Nephron progenitor cell (in vitro differentiated cells): Measurements from ENCODE around the gene IQUB.

Experiments used
- DNase-seq: peaks from one replicate; pipeline ENCODE4 v3.0.0; 2021
- H3K27ac Mint-ChIP-seq: 2 replicates; pipeline ENCODE4 v1.8.0; 2021; ENCODE audit warnings: mild to moderate bottlenecking, moderate library complexity, mixed read lengths
- H3K27me3 Mint-ChIP-seq: 2 replicates; pipeline ENCODE4 v1.8.0; 2021; ENCODE audit warnings: mild to moderate bottlenecking, low read depth, mixed read lengths; ENCODE audit not compliant: poor library complexity
- H3K36me3 Mint-ChIP-seq: 2 replicates; pipeline ENCODE4 v1.8.0; 2021; ENCODE audit warnings: low read depth, mixed read lengths
- H3K4me1 Mint-ChIP-seq: 2 replicates; pipeline ENCODE4 v1.8.0; 2021; ENCODE audit warnings: mixed read lengths
- H3K4me3 Mint-ChIP-seq: 2 replicates; pipeline ENCODE4 v1.8.0; 2021; ENCODE audit warnings: mild to moderate bottlenecking, moderate library complexity, mixed read lengths
- H3K9me3 Mint-ChIP-seq: 2 replicates; pipeline ENCODE4 v1.8.0; 2021; ENCODE audit warnings: mild to moderate bottlenecking, moderate library complexity, mixed read lengths
- CTCF ChIP-seq: fragments of 200-600 bp; sonication (generic); IDR thresholded peaks from 2 replicates; pipeline ENCODE4 v1.5.0; 2021; ENCODE audit warnings: antibody characterized with exemption

Gene IQUB

GRCh38 chr7:123500878-123501489, 33.4 kb downstream of the IQUB start:
- peaks cover 5% of the 10 kb centered on the region for H3K36me3 Mint-ChIP-seq
- H3K27me3 Mint-ChIP-seq = peaks cover 4% of the 10 kb centered on the region
- H3K4me1 Mint-ChIP-seq = peaks cover 23% of the 10 kb centered on the region
- DNase-seq = no peak
- peaks cover 16% of the 10 kb centered on the region for H3K9me3 Mint-ChIP-seq
- peak overlapping the region; percentile 87 for H3K27ac Mint-ChIP-seq
- no peak for TF ChIP-seq CTCF
- no peak overlapping the region for H3K4me3 Mint-ChIP-seq

- Mint-ChIP-seq H3K4me3 (no peak overlapping the region), H3K9me3 (peaks cover 5% of the 10 kb centered on the region), H3K36me3 (no peaks in the 10 kb centered on the region), H3K4me1 (peaks cover 23% of the 10 kb centered on the region), H3K27ac (no peak overlapping the region), H3K27me3 (peaks cover 4% of the 10 kb centered on the region)
- no peak for TF ChIP-seq CTCF
- no peak for DNase-seq
These were observed 35.0 kb downstream of the IQUB start for GRCh38 chr7:123499211-123499970.

GRCh38 chr7:123498601-123499000, 35.8 kb downstream of the IQUB start:
- H3K9me3 Mint-ChIP-seq = no peaks in the 10 kb centered on the region
- peaks cover 4% of the 10 kb centered on the region for H3K27me3 Mint-ChIP-seq
- peaks cover 23% of the 10 kb centered on the region for H3K4me1 Mint-ChIP-seq
- no peaks in the 10 kb centered on the region for H3K36me3 Mint-ChIP-seq
- no peak overlapping the region for H3K27ac Mint-ChIP-seq
- no peak overlapping the region for H3K4me3 Mint-ChIP-seq
- DNase-seq = no peak
- TF ChIP-seq CTCF = no peak

GRCh38 chr7:123498031-123498430, 36.4 kb downstream of the IQUB start:
- Mint-ChIP-seq H3K4me3 (no peak overlapping the region), H3K9me3 (no peaks in the 10 kb centered on the region), H3K4me1 (peaks cover 23% of the 10 kb centered on the region), H3K27me3 (peaks cover 4% of the 10 kb centered on the region), H3K27ac (no peak overlapping the region), H3K36me3 (no peaks in the 10 kb centered on the region)
- TF ChIP-seq CTCF = no peak
- no peak for DNase-seq

DNA sequence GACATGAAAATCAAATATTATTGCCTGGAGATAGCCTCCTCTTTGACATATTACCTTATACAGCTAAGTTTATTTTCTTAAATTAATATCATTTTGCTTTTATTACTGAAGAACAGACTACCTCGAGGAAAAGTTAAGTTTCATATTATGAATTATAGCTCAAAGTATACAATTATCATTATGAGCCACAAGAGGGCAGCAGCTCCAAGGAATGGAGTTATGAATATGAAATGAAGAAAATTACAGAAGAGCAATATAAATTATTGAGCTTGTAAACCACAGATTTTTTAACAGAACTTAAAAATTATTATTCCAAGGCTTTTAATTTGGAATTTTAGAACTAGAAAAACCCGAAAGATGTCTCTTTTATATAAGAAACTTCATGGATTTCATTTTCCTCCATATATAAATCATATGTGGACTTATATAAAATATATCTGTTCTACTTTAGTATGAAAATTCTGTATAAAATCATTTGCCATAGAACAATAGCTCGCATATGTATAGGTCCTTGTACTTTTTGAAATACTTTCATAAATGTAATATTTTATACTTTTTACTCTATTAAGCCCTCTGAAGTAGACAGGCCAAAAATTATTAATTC, 40.1 kb downstream of the IQUB start:
- no peaks in the 10 kb centered on the region for H3K36me3 Mint-ChIP-seq
- DNase-seq = peak; percentile 8

More for the DNA sequence above, 40.1 kb downstream of the IQUB start:
- Mint-ChIP-seq H3K9me3 (no peaks in the 10 kb centered on the region), H3K4me1 (peaks cover 4% of the 10 kb centered on the region), H3K27ac (no peak overlapping the region), H3K4me3 (no peak overlapping the region), H3K27me3 (peaks cover 4% of the 10 kb centered on the region)
- TF ChIP-seq CTCF = peak; percentile 74
